ENCODE data around the gene GANAB.

DNA sequence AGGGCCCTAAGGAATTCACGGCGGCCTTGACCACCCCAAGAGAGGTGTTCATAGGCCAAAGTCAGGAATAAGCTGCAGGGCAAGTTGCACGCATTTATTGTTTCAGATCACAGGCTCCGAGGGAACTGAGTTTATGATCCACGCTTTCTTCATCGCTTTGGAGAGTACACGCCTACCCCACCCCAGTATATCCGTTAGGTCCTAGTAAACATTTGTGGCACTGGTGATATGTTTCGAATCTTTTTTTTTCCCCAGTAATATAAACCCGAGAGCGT is 805 bp downstream of the GANAB start:
- TF ChIP-seq, protein P1, sequence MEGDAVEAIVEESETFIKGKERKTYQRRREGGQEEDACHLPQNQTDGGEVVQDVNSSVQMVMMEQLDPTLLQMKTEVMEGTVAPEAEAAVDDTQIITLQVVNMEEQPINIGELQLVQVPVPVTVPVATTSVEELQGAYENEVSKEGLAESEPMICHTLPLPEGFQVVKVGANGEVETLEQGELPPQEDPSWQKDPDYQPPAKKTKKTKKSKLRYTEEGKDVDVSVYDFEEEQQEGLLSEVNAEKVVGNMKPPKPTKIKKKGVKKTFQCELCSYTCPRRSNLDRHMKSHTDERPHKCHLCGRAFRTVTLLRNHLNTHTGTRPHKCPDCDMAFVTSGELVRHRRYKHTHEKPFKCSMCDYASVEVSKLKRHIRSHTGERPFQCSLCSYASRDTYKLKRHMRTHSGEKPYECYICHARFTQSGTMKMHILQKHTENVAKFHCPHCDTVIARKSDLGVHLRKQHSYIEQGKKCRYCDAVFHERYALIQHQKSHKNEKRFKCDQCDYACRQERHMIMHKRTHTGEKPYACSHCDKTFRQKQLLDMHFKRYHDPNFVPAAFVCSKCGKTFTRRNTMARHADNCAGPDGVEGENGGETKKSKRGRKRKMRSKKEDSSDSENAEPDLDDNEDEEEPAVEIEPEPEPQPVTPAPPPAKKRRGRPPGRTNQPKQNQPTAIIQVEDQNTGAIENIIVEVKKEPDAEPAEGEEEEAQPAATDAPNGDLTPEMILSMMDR (IDR thresholded peaks at IDR 0.05; ENCODE audit: poor library complexity) = no peak
- no peak for TF ChIP-seq EZH2 (IDR thresholded peaks at IDR 0.05; ENCODE audit: borderline replicate concordance)

Measured in hepatocyte (in vitro differentiated cells).